ENCODE measurements around the gene ZNF497. TPM values are rescaled to one million over a fixed set of nuclear protein-coding genes. Genes with fewer than 3 reads are reported as not detected.

ZNF497 gene
- total RNA-seq, 1 experiment from 2014 or later = 2.4 TPM

GRCh38 chr19:58338336-58338735, 24.2 kb downstream of the ZNF497 start:
- no peak for DNase-seq
- Histone ChIP-seq H4K20me1 (ENCODE audit: control insufficient read depth, insufficient read depth, insufficient read length) (no peaks in the 10 kb centered on the region), H3K9me3 (ENCODE audit: control insufficient read depth, low read depth, low read length) (no peaks in the 10 kb centered on the region), H3K23ac (ENCODE audit: insufficient read length, low read depth, low read length) (no peak overlapping the region), H2BK5ac (ENCODE audit: insufficient read length, low read length) (no peak overlapping the region), H2BK12ac (ENCODE audit: insufficient read length, low read depth, low read length) (no peak overlapping the region), H3K79me2 (ENCODE audit: insufficient read depth, low read length) (no peaks in the 10 kb centered on the region), H3K18ac (ENCODE audit: insufficient read length, low read depth, low read length) (no peak overlapping the region), H3K4ac (ENCODE audit: low read depth, low read length) (no peak overlapping the region), H2BK15ac (ENCODE audit: low read depth, low read length) (no peak overlapping the region), H2AFZ (ENCODE audit: low read length) (no peak overlapping the region), H3K27me3 (ENCODE audit: insufficient read depth, low read length) (no peaks in the 10 kb centered on the region), H3K14ac (ENCODE audit: insufficient read depth, low read length) (no peak overlapping the region), H2BK120ac (ENCODE audit: low read depth, low read length, poor library complexity, severe bottlenecking) (no peak overlapping the region), H2BK20ac (ENCODE audit: low read depth, low read length, poor library complexity, severe bottlenecking) (no peak overlapping the region), H3K56ac (ENCODE audit: insufficient read length, low read depth, low read length) (no peak overlapping the region), H2AK5ac (ENCODE audit: insufficient read length, low read length) (no peak overlapping the region), H3T11ph (ENCODE audit: low read length) (no peak overlapping the region), H3K23me2 (ENCODE audit: insufficient read length, low read depth, low read length, poor library complexity, severe bottlenecking) (no peaks in the 10 kb centered on the region), H3K79me1 (ENCODE audit: insufficient read depth, low read depth, low read length, poor library complexity, severe bottlenecking) (no peaks in the 10 kb centered on the region), H4K5ac (ENCODE audit: insufficient read length, low read depth, low read length) (no peak overlapping the region), H4K8ac (replicated peaks; ENCODE audit: insufficient read length, low read depth, low read length) (no peak overlapping the region), H3K27ac (ENCODE audit: insufficient read length, low read depth, low read length) (no peak overlapping the region), H3K4me2 (ENCODE audit: insufficient read depth, insufficient read length, low read length) (no peak overlapping the region), H3K9ac (ENCODE audit: extremely low read depth, insufficient read length, low read length) (no peak overlapping the region), H3K4me1 (ENCODE audit: insufficient read depth, low read length) (no peaks in the 10 kb centered on the region), H4K91ac (ENCODE audit: insufficient read length, low read depth, low read length) (no peak overlapping the region)
- Mint-ChIP-seq H3K36me3 (ENCODE audit: insufficient read depth in 1 of 3, low read depth in 3 of 3) (peaks cover 14 to 34% (median 24%) of the 10 kb centered on the region in 3 experiments; a peak in 6 of 7 replicates), H3K4me3 (no peak overlapping the region), H3K9me3 (no peaks in the 10 kb centered on the region; a peak in 1 of 5 replicates), H3K4me1 (no peaks in the 10 kb centered on the region), H3K27ac (no peak overlapping the region), H3K27me3 (ENCODE audit: low read depth) (no peaks in the 10 kb centered on the region)
- no CpG with 5 or more reads among the region's 11 CpGs for WGBS (ENCODE audit: extremely low coverage, insufficient read length, low lambda C conversion rate)
- no peak for TF ChIP-seq CTCF (conservative IDR thresholded peaks at IDR 0.05)
